Suppressor macrophage treated with lipopolysaccharide for 4 hours (primary cell): ENCODE measurements around the gene INHBC.
"Not testable (repeated sequence)": the region's sequence is repeated elsewhere in the genome, so short reads cannot be mapped to it uniquely, and the experiment has no call there.

ENCODE experiments used
- DNase-seq: peaks from one replicate; pipeline ENCODE4 v3.0.0-alpha.2; 2020

INHBC gene, protein sequence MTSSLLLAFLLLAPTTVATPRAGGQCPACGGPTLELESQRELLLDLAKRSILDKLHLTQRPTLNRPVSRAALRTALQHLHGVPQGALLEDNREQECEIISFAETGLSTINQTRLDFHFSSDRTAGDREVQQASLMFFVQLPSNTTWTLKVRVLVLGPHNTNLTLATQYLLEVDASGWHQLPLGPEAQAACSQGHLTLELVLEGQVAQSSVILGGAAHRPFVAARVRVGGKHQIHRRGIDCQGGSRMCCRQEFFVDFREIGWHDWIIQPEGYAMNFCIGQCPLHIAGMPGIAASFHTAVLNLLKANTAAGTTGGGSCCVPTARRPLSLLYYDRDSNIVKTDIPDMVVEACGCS

DNA sequence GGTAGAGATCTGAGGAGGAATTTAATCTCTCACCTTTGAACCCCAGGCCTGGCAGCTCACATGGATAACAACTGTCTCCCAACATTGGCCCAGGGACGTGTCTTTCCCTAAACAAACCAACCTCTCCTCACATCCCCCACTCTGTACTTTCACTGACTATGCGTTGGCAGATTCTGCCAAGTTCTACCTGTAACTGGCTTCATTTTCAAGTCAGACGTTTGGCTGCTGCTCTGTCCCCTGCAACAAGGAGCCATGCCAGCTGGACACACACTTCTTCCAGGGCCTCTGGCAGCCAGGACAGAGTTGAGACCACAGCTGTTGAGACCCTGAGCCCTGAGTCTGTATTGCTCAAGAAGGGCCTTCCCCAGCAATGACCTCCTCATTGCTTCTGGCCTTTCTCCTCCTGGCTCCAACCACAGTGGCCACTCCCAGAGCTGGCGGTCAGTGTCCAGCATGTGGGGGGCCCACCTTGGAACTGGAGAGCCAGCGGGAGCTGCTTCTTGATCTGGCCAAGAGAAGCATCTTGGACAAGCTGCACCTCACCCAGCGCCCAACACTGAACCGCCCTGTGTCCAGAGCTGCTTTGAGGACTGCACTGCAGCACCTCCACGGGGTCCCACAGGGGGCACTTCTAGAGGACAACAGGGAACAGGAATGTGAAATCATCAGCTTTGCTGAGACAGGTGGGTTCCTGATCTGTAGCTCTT, at the start of gene INHBC:
Gene INHBC (plus strand): TSS at position 268 of the 707 bp plus-strand sequence. CDS start 103 bp downstream, at position 371.
- DNase-seq = no peak

GRCh38 chr12:57385586-57385985, 49.0 kb upstream of the INHBC start:
- no peak for DNase-seq

DNA sequence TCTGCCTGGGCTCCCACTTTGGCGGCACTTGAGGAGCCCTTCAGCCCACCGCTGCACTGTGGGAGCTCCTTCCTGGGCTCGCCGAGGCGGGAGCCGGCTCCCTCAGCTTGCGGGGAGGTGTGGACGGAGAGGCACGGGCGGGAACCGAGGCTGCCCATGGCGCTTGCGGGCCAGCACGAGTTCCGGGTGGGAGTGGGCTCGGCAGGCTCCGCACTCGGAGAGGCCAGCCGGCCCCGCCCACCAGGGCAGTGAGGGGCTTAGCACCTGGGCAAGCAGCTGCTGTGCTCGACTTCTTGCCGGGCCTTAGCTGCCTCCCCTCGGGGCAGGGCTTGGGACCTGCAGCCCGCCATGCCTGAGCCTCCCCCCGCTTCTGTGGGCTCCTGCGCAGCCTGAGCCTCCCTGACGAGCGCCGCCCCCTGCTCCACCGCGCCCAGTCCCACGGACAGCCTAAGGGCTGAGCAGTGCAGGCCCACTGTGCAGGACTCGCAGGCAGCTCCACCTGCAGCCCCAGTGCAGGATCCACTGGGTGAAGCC, 48.3 kb upstream of the INHBC start:
- DNase-seq = no peak

DNA sequence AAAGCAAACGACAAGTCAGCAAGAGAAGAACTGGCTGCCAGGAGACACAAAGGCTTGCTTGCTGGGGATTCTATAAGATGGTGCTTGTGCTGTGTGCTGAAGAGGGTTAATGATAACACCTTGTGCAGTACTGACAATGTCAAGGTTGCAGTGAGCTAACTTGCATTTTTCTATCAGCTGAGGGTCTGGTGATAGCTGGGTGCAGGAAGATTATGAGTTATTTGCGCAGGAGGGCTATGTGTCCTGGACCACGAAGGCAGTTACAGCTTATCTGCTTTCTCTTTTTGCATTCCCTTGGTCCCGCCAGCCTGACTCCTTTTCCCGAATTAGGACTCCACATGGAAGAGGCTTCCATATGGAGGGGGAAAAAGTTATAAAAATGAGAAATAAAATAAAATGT, 46.2 kb upstream of the INHBC start:
- DNase-seq = no peak

DNA sequence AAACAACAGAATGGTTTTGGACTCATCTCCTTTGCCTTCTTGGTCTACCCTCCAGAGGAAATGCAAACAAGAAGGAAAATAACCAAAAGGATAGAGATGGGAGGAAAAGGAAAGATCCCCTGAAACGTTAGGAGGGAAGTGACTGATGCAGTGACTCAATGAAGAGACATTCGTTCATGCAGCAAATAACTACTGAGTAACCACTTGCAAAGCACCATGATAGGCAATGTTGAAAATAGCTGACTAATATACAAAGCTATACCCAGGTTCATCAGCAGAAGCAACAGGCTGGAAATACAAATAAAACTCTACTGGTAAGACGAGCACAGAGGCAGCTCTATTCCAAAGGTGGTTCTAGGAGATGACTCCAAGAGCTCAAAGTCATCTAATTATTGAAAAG, 45.6 kb upstream of the INHBC start:
- DNase-seq = peak; percentile 12

DNA sequence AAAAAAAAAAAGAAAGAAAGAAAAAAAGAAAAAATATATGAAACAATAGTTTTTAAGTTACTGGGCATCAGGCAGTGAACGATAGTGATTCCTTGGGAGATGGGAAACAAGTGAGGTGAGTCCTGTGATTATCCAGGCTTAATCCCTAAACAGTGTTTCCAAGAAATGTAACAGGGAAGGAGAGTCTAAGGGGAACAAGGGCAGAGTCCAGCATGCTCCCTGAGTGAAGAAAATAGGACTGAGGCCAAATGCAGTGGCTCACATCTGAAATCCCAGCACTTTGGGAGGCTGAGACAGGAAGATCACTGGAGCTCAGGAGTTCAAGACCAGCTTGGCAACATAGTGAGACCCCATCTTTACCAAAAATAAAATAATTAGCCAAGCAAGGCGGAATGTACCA, 44.4 kb upstream of the INHBC start:
- DNase-seq = no peak

DNA sequence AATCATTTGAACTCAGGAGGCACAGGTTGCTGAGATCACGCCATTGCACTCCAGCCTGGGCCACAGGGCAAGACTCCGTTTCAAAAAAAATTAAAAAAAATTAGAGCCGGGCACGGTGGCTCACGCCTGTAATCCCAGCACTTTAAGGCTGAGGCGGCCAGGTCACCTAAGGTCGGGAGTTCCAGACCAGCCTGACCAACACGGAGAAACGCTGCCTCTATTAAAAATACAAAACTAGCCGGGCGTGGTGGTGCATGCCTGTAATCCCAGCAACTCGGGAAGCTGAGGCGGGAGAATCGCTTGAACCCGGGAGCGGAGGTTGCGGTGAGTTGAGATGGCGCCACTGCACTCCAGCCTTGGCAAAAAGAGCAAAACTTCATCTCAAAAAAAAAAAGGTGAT, 39.5 kb upstream of the INHBC start:
- DNase-seq = no peak

DNA sequence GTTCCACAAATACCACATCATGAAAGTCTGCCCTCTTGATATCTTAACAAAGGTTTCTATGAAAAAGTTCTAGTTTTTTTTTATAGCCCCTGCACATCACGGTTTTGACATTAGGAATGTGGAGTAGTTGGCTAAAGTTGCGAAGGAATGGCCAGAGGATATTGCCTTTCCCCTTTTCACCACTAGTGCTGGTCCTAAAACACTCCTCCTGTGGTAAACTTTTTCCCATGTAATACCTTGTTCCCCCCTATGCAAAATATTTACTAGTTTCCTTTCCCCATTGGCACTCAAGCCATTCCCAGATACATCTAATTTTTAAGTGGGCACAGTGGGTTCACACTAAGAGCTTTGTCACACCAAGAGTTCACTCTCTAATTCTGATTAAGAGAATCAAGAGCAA, 37.1 kb upstream of the INHBC start:
- no peak for DNase-seq

DNA sequence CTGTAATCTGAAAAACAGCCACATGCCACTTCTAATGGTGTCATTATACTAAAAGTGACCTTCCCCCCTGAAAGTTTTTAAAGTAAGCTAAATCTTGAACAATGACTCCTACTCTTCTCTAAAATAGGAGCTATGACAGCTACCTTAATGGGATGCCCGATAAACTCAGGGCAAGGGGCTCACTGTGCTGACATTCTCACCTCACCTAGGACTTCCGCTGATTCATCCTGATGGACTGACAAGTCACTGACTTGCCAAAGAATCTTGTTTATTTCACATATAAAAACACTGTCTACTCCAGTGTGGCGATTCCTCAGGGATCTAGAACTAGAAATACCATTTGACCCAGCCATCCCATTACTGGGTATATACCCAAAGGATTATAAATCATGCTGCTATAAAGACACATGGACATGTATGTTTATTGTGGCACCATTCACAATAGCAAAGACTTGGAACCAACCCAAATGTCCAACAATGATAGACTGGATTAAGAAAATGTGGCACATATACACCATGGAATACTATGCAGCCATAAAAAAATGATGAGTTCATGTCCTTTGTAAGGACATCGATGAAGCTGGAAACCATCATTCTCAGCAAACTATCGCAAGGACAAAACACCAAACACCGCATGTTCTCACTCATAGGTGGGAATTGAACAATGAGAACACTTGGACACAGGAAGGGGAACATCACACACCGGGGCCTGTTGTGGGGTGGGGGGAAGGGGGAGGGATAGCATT, 34.7 kb upstream of the INHBC start:
- DNase-seq = not testable (repeated sequence)

DNA sequence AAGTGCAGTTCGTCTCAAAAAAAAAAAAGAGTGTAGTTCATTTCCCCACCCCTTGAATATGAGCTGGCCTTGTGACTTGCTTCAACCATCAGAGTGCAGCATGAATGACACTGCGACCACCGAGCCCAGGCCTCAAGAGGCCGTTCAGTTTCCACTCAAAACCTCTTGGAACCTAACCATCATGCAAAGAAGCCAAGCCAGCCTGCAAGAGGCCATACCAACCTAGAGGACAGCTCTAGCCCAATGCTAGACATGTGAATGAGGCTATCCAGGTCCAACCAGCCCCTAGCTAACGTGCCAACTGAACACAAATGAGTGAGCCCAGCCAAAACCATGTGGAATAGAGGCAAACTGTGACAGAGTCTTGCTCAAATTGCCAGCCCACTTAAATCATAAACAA, 33.4 kb upstream of the INHBC start:
- DNase-seq = no peak

- DNase-seq = not testable (repeated sequence)
Measured at GRCh38 chr12:57402156-57402555, 32.4 kb upstream of the INHBC start.

DNA sequence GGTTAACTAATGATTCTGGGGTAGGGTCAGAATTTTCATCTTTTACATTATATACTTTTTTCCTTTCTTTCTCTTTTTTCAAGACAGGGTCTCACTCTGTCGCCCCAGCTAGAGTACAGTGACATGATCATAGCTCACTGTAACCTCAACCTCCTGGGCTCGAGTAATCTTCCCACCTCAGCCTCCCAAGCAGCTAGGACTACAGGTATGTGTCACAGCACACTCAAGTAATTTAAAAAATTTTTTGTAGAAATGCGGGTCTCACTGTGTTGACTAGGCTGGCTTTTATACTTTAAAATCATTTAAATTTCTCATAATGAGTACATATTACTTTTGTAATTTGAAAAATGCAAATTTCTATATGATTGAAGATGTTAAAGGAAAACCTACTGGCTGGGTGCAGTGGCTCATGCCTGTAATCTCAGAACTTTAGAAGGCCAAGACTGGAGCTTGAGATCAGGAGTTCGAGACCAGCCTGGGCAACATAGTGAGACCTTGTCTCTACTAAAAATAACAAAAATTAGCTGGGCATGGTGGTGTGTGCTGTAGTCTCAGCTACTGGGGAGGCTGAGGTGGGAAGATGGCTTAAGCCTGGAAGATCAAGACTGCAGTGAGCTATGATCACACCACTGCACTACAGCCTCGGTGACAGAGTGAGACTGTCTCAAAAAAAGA, 29.5 kb upstream of the INHBC start:
- no peak for DNase-seq

DNA sequence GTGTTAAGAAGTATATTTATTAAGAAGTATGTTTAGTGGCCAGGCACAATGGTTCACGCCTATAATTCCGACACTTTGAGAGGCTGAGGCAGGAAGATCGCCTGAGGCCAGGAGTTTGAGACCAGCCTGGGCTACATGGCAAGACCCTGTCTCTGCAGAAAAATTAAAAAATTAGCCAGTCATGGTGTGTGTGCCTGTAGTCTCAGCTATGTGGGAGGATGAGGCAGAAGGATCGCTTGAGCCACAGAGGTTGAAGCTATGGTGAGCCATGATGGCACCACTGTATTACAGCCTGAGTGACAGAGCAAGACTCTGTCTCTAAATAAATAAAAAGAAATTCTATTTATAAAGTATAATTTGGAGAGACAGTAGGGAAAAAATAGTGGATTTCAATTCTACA, 24.1 kb upstream of the INHBC start:
- no peak for DNase-seq

GRCh38 chr12:57414160-57414559, 20.4 kb upstream of the INHBC start:
- DNase-seq = not testable (repeated sequence)

DNA sequence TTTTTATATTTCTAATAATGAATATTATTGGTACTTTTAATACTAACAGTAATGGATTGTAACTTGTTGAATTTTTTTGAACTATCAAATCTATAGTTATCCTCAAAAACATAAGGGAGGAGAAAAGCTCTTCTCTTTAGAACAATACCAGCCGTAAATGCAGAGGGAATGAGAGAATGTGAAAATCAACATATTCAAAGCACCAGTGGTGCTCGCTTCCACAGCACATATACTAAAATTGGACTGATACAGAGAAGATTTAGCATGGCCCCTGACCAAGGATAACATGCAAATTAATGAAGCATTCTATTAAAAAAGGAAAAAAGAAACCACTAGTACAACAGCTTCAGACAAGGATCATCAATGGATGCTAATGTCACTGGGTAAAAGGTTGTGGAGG, 19.5 kb upstream of the INHBC start:
- no peak for DNase-seq

DNA sequence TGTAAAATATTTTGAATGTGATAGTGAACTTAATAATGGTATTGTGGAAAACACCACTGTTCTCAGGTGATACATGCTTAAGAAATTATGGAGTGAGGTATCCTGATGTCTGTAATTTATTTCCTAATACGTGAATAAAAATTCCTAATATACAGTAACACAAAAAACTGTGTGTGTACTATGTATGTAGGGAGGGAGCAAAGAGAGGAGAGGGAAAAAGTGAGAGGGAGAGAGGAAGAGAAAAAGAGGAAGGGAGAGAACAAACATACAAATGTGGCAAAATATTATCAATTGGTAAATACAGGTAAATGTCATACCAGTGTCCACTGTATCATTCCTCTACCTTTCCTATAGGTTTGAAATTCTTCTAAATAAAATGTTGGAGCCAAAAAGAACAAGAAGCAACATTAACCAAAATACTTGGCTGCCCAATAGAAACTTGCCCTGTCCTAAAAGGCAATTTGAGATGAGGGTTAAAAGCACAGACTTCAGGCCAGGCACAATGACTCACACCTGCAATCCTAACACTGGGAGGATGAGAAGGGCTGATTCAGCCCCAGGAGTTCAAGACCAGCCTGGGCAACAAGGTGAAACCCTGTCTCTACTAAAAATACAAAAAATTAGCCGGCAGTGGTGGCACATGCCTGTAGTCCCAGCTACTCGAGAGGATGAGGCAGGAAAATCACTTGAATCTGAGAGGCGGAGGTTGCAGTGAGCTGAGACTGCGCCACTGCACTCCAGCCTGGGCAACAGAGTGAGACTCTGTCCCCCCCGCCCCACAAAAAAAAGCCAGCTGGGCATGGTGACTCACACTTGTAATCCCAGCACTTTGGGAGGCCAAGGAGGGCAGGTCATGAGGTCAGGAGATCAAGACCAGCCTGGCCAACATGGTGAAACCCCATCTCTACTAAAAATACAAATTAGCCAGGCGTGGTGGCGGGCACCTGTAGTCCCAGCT, 18.3 kb upstream of the INHBC start:
- DNase-seq = no peak

- no peak for DNase-seq
Measured at GRCh38 chr12:57418255-57418654, 16.3 kb upstream of the INHBC start.

DNA sequence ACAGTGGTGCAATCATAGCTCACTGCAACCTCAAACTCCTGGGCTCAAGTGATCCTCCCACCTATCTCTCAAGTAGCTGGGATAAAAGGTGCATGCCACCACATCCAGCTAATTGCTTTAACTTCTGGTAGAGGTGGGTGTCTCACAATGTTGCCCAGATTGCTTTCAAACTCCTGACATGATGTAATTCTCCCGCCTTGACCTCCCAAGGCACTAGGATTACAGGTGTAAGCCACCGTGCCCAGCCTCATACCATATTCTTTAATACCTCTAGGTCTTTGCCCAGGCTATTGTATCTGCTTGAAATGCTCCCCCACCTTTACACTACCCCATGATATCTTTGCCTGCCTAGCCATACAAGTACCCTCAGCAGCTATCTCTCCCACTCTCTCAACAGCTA, 15.1 kb upstream of the INHBC start:
- no peak for DNase-seq

DNA sequence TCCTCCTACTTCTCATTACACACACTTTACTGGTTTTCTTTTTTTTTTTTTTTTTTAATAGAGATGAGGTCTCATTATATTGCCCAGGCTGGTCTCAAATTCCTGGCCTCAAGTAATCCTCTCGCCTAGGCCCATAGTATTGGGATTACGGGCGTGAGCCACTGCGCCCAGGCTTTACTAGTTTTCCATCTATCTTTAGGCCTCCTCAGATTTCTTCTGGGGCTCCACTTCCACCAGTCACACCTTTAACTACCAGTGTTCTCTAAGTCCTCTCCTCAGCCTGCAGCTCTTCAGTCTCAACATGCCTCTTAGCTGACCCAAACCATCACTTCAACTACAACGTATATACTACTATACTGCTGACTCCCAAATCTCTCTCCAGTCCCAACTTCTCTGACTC, 14.1 kb upstream of the INHBC start:
- DNase-seq = no peak

DNA sequence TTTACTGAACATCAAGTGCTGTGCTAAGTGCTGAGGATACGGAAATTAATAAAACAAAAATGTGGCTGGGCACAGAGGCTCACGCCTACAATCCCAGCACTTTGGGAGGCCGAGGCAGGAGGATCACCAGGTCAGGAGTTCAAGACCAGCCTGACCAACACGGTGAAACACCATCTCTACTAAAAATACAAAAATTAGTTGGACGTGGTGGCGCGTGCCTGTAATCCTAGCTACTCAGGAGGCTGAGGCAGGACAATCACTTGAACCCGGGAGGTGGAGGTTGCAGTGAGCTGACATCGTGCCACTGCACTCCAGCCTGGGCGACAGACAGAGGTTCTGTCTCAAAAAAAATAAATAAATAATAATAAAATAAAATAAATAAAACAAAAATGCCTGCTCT, 7.6 kb upstream of the INHBC start:
- not testable (repeated sequence) for DNase-seq

DNA sequence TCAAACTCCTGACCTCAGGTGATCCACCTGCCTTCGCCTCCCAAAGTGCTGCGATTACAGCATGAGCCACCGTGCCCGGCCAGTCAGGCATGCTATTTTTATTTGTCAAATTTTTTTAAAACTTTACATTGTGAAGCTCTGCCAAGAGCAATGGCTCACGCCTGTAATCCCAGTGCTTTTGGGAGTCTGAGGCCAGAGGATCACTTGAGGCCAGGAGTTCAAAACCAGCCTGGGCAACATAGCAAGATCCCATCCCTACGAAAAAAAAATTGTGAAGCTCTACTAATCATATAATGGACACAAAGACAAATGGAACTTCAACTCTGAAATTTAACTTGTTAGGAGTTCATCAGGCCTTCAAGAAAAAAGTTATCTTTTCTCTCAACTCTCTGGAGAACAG, 5.6 kb upstream of the INHBC start:
- no peak for DNase-seq
